HG03196 (cell line): ENCODE measurements around the gene DRD5.

ENCODE experiments used
- ATAC-seq: cut with Tn5 transposase; IDR thresholded peaks from one replicate; pipeline ENCODE4 v1.9.1; 2021; ENCODE audit not compliant: unreplicated experiment

DRD5 gene

GRCh38 chr4:9812501-9813340, 31.3 kb downstream of the DRD5 start:
- ATAC-seq: peak; percentile 89

- ATAC-seq: no peak
These were observed 34.9 kb downstream of the DRD5 start for GRCh38 chr4:9816285-9816684.

GRCh38 chr4:9820343-9820742, 38.9 kb downstream of the DRD5 start:
- ATAC-seq: no peak

GRCh38 chr4:9825049-9825448, 43.6 kb downstream of the DRD5 start:
- no peak for ATAC-seq

GRCh38 chr4:9826551-9826950, 45.1 kb downstream of the DRD5 start:
- no peak for ATAC-seq

- ATAC-seq: no peak
These were observed 51.2 kb downstream of the DRD5 start for GRCh38 chr4:9832640-9833039.

- no peak for ATAC-seq
These were observed 52.0 kb downstream of the DRD5 start for GRCh38 chr4:9833421-9833820.
